Uterine smooth muscle cell (primary cell): ENCODE data around the gene NCR1. TPM values are rescaled to one million over a fixed set of nuclear protein-coding genes. Genes with fewer than 3 reads are reported as not detected.

ENCODE experiments used
- total RNA-seq: library from RNA; depleted of rRNA; stranded (reverse); fragments of >200 nt; gene quantifications from 2 replicates; pipeline ENCODE4 v1.2.3, GENCODE V29; 2014

NCR1 gene
- total RNA-seq, result not detected in 2 replicates

GRCh38 chr19:54905803-54906511, at the start of gene NCR1:
NCR1 (plus strand) TSS chr19:54906148; CDS start chr19:54906188, 40 bp downstream.

GRCh38 chr19:54873990-54874389, 32.0 kb upstream of the NCR1 start, which contains the start of gene FCAR:
FCAR (plus strand) TSS chr19:54874235; CDS start chr19:54874290, 55 bp downstream.

GRCh38 chr19:54947381-54947780, 41.4 kb downstream of the NCR1 start, which contains the start of gene NLRP7:
NLRP7 (minus strand) TSS chr19:54947530.

Other genes starting within 250 kb of the NCR1 start
- not detected in 2 replicates for gene LILRB4, start 243.2 kb upstream of the NCR1 start, total RNA-seq
- not detected in 2 replicates for gene KIR3DL3, start 181.7 kb upstream of the NCR1 start, total RNA-seq
- gene KIR2DL3, start 167.6 kb upstream of the NCR1 start, total RNA-seq, result not detected in 2 replicates
- not detected in 2 replicates for gene KIR2DL1, start 136.4 kb upstream of the NCR1 start, total RNA-seq
- gene KIR2DL4, start 102.5 kb upstream of the NCR1 start, total RNA-seq, result not detected in 2 replicates
- not detected in 2 replicates for gene KIR3DL1, start 89.7 kb upstream of the NCR1 start, total RNA-seq
- not detected in 2 replicates for gene KIR2DS4, start 73.5 kb upstream of the NCR1 start, total RNA-seq
- gene KIR3DL2, start 55.7 kb upstream of the NCR1 start, total RNA-seq, result not detected in 2 replicates
- gene FCAR, start 31.9 kb upstream of the NCR1 start, total RNA-seq, result not detected in 2 replicates
- gene NLRP7, start 41.4 kb downstream of the NCR1 start, total RNA-seq, result 0.22 TPM in 1 of 2 replicates, not detected in the other
- gene NLRP2, start 60.2 kb downstream of the NCR1 start, total RNA-seq, result under 0.01 and 0.33 TPM in 2 replicates
- gene GP6, start 132.1 kb downstream of the NCR1 start, total RNA-seq, result not detected in 2 replicates
- gene RDH13, start 157.0 kb downstream of the NCR1 start, total RNA-seq, result 10.7 and 11.0 TPM in 2 replicates
- gene EPS8L1, start 169.7 kb downstream of the NCR1 start, total RNA-seq, result 0.75 and 1.8 TPM in 2 replicates
- 44.6 and 50.9 TPM in 2 replicates for gene PPP1R12C, start 211.5 kb downstream of the NCR1 start, total RNA-seq
- gene TNNT1, start 243.1 kb downstream of the NCR1 start, total RNA-seq, result 4.1 and 4.5 TPM in 2 replicates